SW480 (cell line): Measurements from ENCODE around the gene DLG1.

ENCODE experiments used
- DNase-seq: peaks from one replicate; pipeline ENCODE4 v3.0.0-alpha.2; 2016; ENCODE audit warnings: low spot score

The DLG1 gene

DNA sequence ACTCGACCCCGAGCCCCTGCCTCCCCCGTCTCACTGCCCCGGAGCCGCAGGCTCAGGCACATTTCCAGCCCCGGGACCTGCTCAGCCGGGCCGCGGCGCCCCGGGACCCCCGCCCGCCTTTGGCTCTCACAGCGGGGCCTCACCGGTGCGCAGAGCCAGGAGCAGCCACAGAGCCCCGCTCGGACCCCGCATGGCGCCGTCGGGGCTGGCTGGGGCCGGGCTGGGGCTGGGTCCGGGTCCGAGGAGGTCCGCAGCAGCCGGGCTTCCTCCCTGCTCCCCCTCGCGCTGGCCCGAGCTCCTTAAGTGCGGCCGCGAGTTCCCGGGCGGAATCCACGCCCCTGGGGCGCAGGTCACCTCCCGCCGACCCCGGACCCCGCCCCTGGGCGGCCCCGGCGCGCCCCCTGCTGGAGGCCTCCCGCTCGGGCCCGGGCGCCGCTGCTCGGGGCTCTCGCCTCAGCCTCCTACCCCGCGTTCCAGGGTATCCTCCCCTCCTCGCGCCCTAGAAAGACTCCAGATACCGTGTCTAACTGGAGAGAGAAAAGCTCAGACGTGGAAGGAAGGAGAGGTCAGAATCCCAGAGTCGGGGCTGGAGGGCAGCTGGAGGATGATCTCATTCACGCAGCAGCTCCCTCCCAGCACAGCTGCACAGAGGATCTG lies 268.8 kb downstream of the DLG1 start, which contains the start of gene MELTF:
Gene MELTF (minus strand): TSS at position 307 of the 657 bp plus-strand sequence. CDS start 115 bp downstream, at position 192.
- peak; percentile 39 for DNase-seq

DNA sequence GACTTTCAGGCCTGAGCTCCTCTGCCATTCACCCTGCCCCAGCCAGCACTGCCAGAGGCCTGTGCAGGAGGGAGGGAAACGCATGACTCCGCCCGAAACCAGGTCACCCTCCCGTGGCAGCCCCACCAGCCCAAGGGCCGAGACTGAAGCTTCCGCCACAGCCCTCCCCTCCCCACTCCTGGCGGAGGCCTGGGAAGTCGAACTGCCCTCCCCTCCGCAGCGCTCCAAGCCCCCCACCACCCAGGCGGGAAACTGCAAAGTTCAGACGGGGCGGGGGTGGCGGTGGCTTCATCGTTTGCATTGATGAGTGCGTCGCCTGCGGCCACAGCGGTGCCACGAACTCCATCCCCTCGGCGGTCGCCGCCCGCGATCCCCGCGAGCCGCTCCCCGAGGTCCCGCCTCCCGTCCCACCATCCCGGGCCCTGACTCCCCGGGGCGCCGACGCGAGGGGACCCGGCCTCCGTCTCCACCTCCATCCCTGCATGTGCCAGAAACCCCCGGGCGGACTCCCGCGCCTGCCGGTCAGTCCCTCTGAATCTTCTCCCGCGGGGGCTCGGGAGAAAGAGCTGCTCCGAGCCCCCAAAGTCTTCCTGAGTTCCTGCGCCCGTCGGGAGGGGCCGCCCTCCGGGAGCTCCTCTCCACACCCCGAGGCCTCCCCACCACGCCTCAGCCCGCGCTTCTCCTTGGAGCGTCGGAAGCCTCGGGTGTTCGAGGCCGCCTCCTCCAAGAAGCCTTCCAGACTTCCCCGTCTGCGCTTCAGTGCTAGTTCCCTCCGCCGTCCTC lies 269.5 kb downstream of the DLG1 start:
- peak; percentile 35 for DNase-seq

DNA sequence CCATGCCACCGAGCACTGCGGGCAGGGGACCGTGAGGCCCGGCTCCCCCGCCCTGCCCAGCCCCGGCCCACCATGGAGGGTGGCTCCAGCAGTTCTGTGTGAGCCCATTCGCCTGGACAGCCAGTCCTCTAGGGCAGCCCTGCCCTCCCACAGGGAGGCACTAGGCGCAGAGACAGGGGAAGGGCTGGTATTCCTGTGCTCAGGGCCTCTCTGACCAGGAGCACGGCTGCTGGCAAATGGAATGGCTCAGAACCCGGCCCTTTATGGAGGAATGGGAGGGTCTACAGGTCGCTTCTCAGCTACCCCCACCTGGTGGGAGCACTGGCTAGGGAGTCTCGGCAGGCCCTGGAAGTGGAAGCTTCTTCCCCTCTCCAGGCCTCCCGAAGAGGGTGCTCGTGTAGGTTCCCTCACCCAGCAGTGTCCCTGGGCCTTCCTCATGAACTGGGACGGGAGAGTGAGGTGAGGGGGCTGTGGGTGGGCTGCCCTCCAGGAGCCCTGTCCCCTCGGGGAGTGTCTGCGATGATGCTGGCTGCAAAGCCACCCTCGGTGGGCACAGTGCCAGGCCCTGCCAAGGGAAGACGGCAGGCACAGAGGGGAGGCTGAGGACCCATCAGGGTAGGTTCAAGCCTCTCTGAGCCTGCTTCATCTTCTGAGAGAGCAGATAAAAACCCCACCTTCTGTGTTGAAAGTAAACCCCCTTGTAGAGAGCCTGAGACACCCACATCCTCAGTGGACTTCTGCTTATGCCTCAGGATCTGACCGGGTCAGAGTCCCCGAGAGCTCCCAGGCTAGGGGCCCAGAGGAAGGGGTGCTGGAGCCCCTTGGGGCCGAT lies 270.3 kb downstream of the DLG1 start:
- DNase-seq, result no peak

DNA sequence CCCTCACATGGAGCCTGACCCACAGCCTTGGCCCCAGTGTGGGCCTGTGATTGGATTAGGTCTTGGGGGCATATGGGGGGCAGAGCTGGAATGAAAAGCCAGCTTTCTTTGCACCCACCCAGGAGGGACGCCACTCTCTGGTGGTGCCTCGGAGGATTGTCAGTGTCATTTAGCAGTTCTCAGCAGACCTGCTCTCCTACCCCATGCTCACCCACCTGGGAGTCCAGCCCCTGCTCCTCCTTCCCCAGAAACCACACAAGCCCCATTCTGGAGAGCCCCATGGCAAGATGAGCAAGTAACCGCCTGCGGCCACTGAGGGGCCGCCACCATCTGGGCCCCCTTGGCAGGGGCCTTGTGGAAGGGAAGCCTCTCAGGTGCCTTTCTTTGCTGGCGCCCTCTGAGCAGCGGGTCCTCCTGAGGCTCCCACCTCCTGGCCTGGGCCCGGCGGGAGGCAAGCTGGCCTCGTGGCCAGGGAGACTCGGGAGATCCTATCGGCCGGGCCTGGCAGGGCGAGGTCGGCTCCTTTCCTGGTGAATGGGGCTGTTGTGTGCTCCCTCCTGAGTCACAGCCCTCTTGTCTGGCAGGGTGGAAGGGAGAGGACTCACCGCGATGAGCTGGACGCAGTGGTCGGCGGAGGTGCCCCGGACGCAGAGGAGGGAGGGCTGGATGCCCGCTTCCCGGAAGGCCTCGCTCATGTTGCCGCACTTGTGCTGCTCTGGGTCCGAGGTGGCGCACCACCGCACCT lies 271.1 kb downstream of the DLG1 start:
- DNase-seq, result peak; percentile 66

DNA sequence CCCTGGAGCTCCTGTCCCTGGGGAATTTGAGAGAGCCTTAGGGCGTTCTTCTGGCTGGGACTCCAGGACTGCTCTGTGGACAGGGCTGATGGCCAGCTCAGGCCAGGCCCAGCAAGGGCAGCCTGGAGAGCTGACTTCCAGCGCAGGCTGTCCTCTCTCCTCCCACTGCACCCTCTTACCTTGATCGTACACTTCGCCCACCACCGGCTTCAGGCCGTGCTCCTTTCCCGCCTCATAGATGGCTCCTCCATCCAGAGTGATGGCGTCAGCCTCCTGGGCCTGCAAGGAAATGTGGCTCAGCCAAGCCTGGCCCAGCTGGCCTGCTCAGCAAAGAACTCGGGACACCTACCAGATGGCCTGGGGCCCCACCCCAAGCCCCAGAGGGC lies 271.9 kb downstream of the DLG1 start:
- no peak for DNase-seq

DNA sequence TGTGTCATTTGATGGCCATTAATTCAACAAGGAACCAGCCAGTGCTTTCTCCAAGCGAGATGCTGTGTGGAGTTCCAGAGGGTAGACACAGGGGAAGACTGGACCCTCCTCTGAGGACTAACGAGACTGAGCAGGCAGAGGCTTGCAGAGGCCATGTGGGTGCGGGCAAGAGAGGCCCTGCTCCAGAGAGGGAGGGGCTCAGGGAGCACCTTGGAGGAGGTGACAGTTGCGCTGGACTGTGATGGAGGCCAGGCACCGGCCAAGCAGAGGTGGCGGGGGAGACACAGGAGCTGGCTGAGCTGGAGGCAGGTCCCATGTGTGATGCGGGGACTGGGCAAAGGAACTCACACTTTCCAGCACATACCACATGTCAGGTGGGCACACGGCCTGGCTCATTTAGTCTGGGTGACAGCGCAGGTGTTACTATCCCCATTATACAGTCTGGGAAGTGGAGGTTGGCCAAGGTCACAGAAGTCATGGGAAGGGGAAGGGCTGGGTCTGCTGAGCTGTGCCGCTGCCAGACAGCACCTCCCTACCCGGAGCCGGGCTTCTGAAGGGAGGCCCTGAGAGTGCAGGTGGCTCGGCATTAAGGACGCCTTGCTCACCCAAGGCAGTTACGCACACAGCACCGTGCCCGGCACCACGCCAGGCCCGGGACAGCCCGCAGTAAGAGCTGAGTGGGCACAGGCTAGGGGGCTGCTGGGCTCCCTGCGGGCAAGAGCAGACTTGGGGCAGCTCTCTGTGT lies 272.5 kb downstream of the DLG1 start:
- DNase-seq, result no peak

DNA sequence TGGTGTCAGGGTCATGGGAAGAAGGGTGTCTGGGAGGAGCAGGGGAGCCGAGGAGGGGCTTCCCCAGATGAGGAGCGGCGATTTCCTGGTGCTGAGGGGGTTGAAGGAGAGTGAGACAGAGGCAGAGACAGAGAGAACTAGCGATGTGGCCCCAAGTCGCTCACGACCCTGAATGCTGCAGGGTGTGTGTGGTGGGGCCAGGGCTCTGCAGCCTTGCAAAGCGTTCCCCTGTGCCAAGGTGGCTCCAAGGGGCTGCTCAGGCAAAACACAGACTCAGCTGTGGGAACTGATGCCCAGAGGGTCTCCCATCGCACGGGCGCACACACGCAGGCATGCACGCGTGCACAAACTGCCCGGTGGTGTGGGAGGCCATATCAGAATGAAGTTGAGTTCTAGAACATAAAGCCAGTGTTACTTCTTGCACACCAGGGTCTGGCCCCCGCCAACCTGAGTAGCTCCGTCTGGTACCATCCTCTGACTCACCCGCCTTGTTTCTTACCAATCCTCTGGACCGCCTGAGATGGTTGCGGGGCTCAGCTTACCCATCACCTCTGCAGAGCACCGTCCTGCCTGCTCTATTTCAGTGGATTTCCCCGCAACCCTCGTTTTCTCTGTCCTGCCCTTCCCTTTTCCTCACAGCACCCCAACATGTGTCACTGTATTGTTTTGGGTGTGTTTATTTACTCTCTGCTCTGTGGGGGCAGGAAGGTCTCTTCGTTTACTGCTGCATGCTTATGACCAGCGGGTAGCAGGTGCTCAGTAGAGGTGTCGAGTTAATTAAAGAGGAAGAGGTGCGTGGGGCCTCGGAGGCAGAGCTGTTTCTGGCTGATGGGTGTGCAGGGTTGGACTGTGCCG lies 273.3 kb downstream of the DLG1 start:
- no peak for DNase-seq

DNA sequence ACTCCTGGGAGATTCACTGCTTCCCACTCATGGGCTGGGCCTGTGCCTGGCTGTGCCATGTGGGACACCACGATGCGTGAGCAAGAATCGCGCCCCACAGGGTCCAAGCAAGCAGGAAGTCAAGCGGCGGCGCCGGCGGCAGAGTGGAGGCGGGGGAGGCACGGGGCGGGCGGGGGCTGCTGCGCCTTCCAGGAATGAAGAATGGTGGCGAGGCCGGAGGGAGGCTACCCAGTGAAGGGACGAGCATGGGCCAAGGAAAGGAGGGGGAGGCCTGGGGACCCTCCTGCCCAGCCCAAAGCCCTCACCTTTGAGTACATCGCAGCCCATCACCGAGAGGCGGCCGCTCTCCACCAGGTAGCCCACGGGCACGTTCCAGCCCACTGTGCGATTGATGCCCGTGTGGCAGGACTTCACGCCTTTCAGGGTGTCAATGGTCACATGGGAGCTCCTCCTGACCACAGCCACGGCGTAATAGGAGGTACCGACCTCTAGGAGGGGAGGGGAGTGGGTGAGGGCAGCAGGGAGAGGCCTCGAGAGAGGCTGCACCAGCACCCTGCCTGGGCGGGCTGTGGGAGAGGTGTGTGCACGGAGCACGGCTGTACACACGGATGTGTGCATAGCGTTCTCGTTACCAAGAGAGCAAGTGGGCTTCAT lies 274.3 kb downstream of the DLG1 start:
- DNase-seq, result no peak

DNA sequence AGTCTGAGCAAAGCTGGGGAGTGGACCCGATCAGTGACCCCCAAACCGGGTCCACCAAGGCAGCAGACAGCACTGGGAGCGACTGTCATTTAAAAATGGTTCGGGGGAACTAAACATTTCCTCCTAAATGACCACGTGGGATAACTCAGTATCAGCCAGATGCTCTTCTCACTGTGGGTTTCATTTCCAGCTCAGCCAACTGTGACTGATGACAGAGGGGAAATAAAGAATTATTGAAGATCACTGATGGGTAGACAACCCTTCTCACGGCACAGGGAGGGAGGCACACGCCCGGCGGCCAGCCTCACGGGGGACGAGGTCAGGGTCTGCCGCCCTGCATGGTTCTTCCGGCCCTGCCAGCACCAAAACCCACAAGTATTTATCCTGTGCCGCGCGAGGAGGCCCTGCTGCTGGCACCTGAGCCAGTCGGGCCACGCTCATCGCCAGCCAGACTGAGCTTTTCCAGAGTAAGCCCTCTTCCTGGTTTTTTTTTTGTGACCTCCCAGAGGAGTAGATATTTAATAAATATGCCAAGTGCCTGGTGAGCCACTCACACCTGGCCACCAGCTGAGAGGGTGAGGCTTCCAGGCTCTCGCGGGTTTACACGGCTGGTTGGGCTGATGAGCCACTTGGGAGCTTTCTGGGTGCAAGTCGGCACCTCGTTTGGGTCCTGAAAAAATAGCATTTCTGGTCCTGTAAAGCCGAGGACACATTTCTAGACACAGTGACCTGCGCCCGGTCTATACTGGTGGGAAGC lies 275.0 kb downstream of the DLG1 start:
- DNase-seq, result peak; percentile 63

DNA sequence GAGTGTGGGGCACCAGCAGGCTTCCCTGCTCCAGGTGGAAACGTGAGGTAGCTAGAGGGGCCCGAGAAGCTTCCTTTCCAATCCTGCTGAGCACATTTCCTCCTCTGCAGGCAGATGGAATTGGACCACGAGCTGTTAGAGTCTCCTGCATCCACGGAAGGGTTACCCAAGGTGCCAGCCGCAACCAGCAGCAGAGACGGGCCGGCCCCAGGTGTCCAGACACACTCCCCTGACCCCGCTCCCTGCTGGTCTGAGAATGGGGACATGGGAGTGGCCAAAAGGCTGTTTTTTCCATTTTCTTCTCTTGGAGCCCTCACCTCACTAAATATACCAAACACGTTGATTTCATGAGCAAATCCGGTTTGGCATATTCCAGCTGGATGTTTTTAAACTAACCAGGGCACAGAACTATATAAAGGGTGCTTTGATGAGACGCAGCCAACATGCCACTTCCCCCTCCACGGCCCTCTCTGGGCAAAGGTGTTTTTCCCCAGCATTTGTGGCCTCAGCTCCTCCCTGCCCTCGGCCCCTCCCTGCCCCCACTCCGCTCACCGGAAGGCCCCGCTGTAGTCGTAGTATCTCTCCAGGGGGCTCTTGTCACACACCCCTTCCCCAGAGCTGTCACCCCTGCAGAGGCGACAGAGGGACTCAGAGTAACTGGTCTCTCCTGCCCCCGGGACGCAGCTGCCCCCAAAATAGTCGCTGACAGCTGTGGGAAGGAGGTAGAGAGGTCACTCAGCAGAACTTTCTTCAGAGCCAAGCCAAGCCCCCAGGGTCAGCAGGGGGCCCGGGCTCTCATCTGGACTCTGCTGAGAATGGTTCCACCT lies 275.8 kb downstream of the DLG1 start:
- no peak for DNase-seq

DNA sequence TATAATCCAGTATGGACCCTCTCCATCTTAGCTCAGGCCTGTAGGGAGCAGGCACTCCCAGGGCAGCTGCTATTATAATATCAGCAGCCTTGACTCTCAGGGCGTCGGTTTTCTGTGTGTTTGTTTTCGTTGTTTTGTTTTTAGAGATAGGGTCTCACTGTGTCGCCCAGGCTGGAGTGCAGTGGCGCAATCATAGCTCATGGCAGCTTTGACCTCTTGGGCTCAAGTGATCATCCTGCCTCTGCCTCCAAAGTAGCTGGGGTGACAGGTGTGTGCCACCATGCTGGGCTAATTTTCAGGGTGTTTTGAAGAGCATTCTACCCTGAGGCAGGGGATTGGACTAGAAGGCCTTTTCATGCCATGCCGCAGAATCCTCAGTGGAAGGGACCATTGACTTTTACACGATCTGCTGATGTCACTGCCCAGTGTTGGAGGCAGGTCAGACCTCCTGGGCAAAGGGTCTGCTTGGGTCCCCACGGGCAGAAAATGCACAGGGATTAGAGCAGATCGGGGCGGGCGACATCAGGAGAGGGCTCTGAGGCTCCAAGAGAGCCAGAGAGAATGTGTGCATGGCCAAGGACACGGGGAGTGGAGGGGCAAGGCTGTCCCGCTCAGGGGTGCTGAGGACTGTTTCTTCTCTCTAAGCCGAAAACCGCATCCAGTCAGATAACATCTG lies 276.5 kb downstream of the DLG1 start:
- DNase-seq, result no peak

DNA sequence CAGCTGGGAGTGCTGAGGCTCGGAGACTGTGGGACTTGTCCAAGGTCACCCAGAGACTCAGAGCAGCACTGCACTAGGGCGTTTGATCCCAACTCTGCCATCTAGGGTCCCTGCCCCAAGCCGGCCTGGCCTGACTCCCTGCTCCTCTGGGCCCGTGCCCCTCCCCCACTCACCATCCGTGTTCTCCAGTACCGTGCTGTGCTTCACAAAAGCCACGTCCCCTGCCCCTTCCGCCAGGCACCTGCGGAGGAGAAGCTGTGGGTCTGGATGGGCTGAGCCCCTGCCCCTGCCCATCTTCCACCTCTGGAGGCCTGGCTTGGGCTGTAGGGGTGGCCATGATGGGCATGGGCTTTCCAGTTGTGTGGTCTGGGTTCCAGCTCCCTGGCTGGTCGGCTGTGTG lies 277.2 kb downstream of the DLG1 start:
- DNase-seq, result no peak

DNA sequence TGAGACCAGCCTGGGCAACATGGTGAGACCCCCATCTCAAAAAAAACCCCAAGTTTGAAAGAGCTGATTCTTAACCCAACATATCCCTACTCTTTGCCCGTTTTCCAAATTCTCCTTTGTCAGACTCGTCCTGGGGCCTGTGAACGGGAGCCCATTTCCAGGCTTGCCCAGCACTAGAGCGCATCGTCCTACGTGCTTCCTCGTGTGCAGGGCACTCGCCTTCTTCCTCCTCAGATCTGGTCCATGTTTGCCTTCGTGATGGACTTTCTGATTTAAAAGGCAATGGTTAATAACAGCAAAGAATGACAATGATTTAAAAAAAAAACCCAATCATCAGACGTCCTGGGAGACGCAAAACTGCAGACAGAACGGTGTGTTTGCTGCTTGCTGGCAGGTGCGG lies 278.9 kb downstream of the DLG1 start:
- no peak for DNase-seq

DNA sequence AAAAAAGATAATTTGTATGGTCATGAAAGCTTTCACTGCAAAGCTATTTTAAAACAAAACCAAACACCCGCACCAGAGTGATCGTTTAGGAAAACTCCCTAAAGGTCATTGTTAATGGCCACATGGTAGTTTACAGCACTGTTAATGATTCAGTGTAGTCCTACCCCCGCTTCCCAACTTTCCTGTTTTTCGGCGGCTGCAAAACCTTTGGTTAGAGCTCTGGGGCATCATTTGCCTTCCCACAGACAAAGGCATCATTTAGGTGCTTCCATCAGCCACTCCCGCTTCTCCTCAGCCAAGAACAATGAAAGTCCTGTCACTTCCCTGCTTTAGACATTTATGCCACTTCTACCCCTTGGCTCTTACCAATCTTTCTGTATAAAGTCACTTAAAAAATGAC lies 279.4 kb downstream of the DLG1 start:
- DNase-seq, result peak; percentile 74

DNA sequence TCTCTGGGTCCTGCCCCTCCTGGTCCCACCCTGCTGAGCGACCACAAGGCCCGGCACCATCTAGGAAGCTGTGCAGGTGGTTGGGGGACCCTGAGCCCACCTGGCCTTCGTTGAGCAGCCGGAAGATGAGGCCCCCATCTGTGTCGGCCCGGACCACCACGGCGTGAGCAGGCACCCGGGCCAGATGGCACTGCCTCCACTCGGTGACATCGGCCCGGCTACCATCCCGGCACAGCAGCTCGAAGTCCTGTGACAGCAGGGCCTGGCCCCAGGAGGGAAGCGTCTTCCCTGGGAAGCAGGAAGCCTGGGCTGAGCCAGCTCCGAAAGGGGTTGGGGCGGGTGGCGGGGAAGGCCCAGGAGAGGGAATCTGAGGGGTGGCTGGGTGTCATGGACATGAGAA lies 281.4 kb downstream of the DLG1 start:
- DNase-seq, result no peak

DNA sequence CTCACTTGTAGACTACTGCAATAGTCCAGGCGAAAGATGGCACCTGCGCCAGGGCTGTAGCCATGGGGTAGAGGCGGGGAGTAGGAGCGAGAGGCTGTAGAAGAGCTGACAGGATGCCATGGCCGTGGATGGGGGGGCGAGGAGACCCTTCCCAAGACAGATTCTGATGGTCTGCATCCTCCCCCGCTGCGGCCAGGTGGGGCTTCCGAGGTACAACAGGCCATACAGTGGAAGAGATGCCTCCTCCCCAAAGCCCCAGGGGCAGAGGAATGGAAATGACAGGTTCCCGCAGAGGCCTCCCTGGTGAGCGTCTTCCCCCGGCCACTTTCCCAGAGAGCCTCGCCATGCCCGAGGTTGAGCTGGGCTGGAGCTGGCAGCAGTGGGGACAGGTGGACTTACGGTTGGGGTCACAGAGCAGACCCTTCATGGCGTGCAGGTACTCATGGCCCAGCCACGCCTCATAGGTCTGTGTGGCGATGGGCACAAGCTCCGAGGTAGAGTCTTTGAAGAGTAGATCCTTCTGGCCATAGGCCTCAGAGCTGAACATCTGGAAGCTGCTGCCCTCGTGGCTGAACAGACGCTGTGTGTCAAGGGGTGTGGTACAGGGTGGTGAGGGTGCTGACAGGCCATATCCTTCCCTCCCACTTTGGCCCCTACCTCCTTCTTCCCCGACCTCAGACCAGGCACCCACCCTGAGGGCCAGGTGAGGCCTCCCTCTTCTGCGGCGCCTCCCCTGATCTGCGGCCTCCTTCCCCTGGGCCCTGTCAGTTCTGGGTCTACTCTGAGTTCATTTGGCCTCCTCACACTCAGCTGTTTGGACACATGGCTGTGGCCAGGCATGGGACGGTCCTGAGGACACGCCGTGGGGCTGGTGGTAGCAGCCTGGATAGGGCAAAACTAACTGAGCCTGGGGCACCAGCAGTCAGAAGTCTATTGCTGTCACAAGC lies 282.3 kb downstream of the DLG1 start:
- no peak for DNase-seq
